ENCODE data around the gene ZIC1. TPM values are rescaled to one million over a fixed set of nuclear protein-coding genes. Genes with fewer than 3 reads are reported as not detected.

Gene ZIC1
- total and polyA plus RNA-seq, 4 experiments from 2014 or later = not detected

DNA sequence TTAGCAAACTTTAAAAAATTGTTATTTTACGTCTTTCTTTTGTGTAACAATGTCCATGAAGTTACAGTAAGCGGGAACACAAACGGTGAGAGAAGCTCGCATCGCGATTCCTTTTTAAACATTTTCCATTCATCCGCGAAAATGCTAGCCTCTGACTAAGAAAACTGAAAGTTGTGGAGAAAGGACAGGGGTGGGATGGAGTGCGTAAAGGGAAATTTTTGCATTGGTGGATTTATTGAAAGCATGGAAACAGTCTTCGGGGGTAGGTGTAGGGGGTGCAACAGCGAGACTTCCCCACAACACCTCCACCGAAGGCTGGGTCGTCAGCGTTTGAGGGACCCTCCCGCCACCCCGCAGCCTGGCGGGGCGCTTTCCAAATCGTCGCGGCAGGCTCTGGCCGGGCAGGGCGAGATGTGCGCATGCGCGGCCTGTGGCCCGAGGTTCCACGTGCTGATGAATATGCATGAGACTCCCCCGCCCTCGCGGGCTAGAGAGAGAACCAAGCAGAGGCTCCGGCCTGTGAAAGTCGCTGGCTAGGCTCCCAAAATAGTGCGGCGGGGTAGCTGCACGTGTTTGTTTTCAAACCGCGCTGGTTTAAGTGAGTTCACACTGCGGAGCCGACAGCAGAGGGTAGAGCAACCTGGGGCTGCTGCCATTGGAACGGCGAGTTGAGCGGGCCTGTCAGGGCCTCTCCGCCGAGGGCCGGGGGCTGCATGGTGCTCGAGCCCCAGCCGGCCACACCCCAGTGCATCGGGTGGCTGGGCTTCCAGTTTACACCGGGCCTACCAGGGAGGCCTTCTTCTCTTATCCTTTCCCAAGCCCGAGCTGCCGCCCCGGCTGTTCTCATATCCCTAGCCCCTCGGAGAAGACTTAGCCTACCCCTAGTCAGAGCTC lies 9.9 kb downstream of the ZIC1 start:
- no peak overlapping the region for H3K27ac Mint-ChIP-seq
- Histone ChIP-seq H3K4me1 (ENCODE audit: insufficient read depth, low read length) (no peaks in the 10 kb centered on the region), H3K9me3 (ENCODE audit: control insufficient read depth in 1 of 2, low read length in 2 of 2) (no peaks in the 10 kb centered on the region), H3K27me3 (ENCODE audit: insufficient read depth, low read length) (peaks cover 34% of the 10 kb centered on the region), H3K36me3 (ENCODE audit: insufficient read depth, low read length) (no peaks in the 10 kb centered on the region), H3K4me3 (ENCODE audit: low read length in 2 of 2) (no peak overlapping the region), H3K27ac (ENCODE audit: low read depth, low read length) (no peak overlapping the region)
- ChIA-PET POLR2A (ENCODE audit: partially characterized antibody) (no interaction called here), CTCF (ENCODE audit: partially characterized antibody) (no interaction called here)
- intact Hi-C loops (cut with micrococcal nuclease) = no loop called here
- H3K4me3 Mint-ChIP-seq = peak overlapping the region in 1 of 8 donors; percentile 53
- peaks cover 0 to 5% (median 2%) of the 10 kb centered on the region in 4 donors for H3K4me1 Mint-ChIP-seq
- H3K9me3 Mint-ChIP-seq = peaks cover 0 to 54% (median 40%) of the 10 kb centered on the region in 8 donors
- peaks cover 0 to 7% of the 10 kb centered on the region in 2 donors for H3K36me3 Mint-ChIP-seq
- no peak for DNase-seq
- peaks cover 53 to 68% of the 10 kb centered on the region in 2 donors for H3K27me3 Mint-ChIP-seq

GRCh38 chr3:147419781-147420224 lies 10.6 kb downstream of the ZIC1 start:
- Mint-ChIP-seq H3K4me1 (peaks cover 0 to 5% (median 2%) of the 10 kb centered on the region in 4 donors), H3K4me3 (peak overlapping the region in 1 of 8 donors; percentile 53), H3K36me3 (peaks cover 0 to 7% of the 10 kb centered on the region in 2 donors), H3K9me3 (peaks cover 0 to 49% (median 35%) of the 10 kb centered on the region in 8 donors), H3K27me3 (peaks cover 50 to 64% of the 10 kb centered on the region in 2 donors), H3K27ac (no peak overlapping the region)
- H3K27me3 ChIP-seq (ENCODE audit: insufficient read depth, low read length) = peaks cover 36% of the 10 kb centered on the region
- H3K27ac ChIP-seq (ENCODE audit: low read depth, low read length) = no peak overlapping the region
- intact Hi-C loops (cut with micrococcal nuclease) = no loop called here
- DNase-seq = no peak
- H3K36me3 ChIP-seq (ENCODE audit: insufficient read depth, low read length) = no peaks in the 10 kb centered on the region
- H3K9me3 ChIP-seq (ENCODE audit: control insufficient read depth in 1 of 2, low read length in 2 of 2) = no peaks in the 10 kb centered on the region
- ChIA-PET CTCF (ENCODE audit: partially characterized antibody) (no interaction called here), POLR2A (ENCODE audit: partially characterized antibody) (no interaction called here)
- H3K4me3 ChIP-seq (ENCODE audit: low read length in 2 of 2) = no peak overlapping the region
- H3K4me1 ChIP-seq (ENCODE audit: insufficient read depth, low read length) = no peaks in the 10 kb centered on the region

DNA sequence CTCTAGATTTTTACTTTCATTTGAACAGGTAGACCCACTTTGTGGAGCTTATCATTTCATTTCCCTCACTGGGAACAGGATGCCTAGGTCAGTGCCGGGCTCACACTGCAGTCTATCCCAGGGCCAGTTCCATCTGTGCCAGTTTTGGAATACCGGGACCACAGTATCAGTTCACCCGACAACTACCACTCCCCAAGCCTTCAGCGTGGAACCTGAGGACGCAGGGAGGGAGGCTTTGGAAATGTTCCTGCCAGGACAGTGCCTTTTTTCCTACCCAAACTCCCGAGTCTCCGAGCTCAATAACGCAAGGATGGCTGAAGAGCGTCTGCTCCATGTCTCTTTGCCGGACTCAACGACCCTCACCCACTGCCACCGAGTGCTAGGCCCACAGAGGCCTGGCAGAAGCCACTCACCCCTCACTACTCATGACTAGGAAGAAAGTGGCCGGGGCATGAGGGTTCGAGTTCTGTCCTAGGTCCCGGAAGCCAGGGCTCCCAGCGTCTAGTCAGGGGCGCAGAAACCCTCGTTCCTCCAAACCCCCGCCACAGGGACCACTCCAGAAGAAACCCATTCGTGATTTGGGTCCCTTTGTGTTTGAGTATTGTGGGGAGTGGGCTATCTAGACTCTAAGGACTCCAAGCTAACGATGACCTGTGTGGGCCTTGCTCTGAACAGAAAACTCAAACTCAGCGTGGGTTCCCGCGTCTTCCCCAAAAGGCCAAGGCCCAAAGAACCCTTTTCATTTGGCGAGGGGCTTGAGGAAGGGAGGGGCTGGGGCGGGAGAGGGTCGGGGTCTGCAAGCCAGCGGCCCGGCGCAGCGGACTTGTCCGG lies 11.4 kb downstream of the ZIC1 start:
- ChIA-PET CTCF (ENCODE audit: partially characterized antibody) (no interaction called here), POLR2A (ENCODE audit: partially characterized antibody) (no interaction called here)
- no peak overlapping the region for H3K4me3 Mint-ChIP-seq
- no peak for DNase-seq
- peaks cover 0 to 5% (median 2%) of the 10 kb centered on the region in 4 donors for H3K4me1 Mint-ChIP-seq
- peaks cover 0 to 44% (median 31%) of the 10 kb centered on the region in 8 donors for H3K9me3 Mint-ChIP-seq
- Histone ChIP-seq H3K27me3 (ENCODE audit: insufficient read depth, low read length) (peaks cover 31% of the 10 kb centered on the region), H3K9me3 (ENCODE audit: control insufficient read depth in 1 of 2, low read length in 2 of 2) (no peaks in the 10 kb centered on the region), H3K36me3 (ENCODE audit: insufficient read depth, low read length) (no peaks in the 10 kb centered on the region), H3K4me1 (ENCODE audit: insufficient read depth, low read length) (no peaks in the 10 kb centered on the region), H3K27ac (ENCODE audit: low read depth, low read length) (no peak overlapping the region), H3K4me3 (ENCODE audit: low read length in 2 of 2) (no peak overlapping the region)
- H3K27ac Mint-ChIP-seq = no peak overlapping the region
- intact Hi-C loops (cut with micrococcal nuclease) = no loop called here
- peaks cover 0 to 7% of the 10 kb centered on the region in 2 donors for H3K36me3 Mint-ChIP-seq
- H3K27me3 Mint-ChIP-seq = peaks cover 47 to 61% of the 10 kb centered on the region in 2 donors

- Mint-ChIP-seq H3K36me3 (peaks cover 0 to 7% of the 10 kb centered on the region in 2 donors), H3K27ac (no peak overlapping the region), H3K4me1 (peaks cover 0 to 5% (median 2%) of the 10 kb centered on the region in 4 donors), H3K9me3 (peaks cover 0 to 44% (median 31%) of the 10 kb centered on the region in 8 donors), H3K4me3 (no peak overlapping the region), H3K27me3 (peaks cover 43 to 61% of the 10 kb centered on the region in 2 donors)
- ChIA-PET POLR2A (ENCODE audit: partially characterized antibody) (no interaction called here), CTCF (ENCODE audit: partially characterized antibody) (no interaction called here)
- Histone ChIP-seq H3K27me3 (ENCODE audit: insufficient read depth, low read length) (peaks cover 30% of the 10 kb centered on the region), H3K9me3 (ENCODE audit: control insufficient read depth in 1 of 2, low read length in 2 of 2) (no peaks in the 10 kb centered on the region), H3K4me1 (ENCODE audit: insufficient read depth, low read length) (no peaks in the 10 kb centered on the region), H3K4me3 (ENCODE audit: low read length in 2 of 2) (no peak overlapping the region), H3K27ac (ENCODE audit: low read depth, low read length) (no peak overlapping the region), H3K36me3 (ENCODE audit: insufficient read depth, low read length) (no peaks in the 10 kb centered on the region)
- DNase-seq = no peak
- intact Hi-C loops (cut with micrococcal nuclease) = no loop called here
Measured at GRCh38 chr3:147421184-147421912, 12.2 kb downstream of the ZIC1 start.

GRCh38 chr3:147422196-147422595 lies 13.0 kb downstream of the ZIC1 start:
- no peak overlapping the region for H3K27ac ChIP-seq (ENCODE audit: low read depth, low read length)
- intact Hi-C loops (cut with micrococcal nuclease) = no loop called here
- H3K36me3 Mint-ChIP-seq = peaks cover 0 to 7% of the 10 kb centered on the region in 2 donors
- H3K9me3 Mint-ChIP-seq = peaks cover 0 to 44% (median 31%) of the 10 kb centered on the region in 8 donors
- H3K27me3 Mint-ChIP-seq = peaks cover 38 to 56% of the 10 kb centered on the region in 2 donors
- H3K9me3 ChIP-seq (ENCODE audit: control insufficient read depth in 1 of 2, low read length in 2 of 2) = no peaks in the 10 kb centered on the region
- H3K4me3 Mint-ChIP-seq = no peak overlapping the region
- H3K36me3 ChIP-seq (ENCODE audit: insufficient read depth, low read length) = no peaks in the 10 kb centered on the region
- DNase-seq = no peak
- CTCF ChIA-PET (ENCODE audit: partially characterized antibody) = no interaction called here
- no peaks in the 10 kb centered on the region for H3K4me1 ChIP-seq (ENCODE audit: insufficient read depth, low read length)
- H3K27ac Mint-ChIP-seq = no peak overlapping the region
- H3K4me3 ChIP-seq (ENCODE audit: low read length in 2 of 2) = no peak overlapping the region
- POLR2A ChIA-PET (ENCODE audit: partially characterized antibody) = no interaction called here
- peaks cover 30% of the 10 kb centered on the region for H3K27me3 ChIP-seq (ENCODE audit: insufficient read depth, low read length)
- peaks cover 0 to 5% (median 2%) of the 10 kb centered on the region in 4 donors for H3K4me1 Mint-ChIP-seq

DNA sequence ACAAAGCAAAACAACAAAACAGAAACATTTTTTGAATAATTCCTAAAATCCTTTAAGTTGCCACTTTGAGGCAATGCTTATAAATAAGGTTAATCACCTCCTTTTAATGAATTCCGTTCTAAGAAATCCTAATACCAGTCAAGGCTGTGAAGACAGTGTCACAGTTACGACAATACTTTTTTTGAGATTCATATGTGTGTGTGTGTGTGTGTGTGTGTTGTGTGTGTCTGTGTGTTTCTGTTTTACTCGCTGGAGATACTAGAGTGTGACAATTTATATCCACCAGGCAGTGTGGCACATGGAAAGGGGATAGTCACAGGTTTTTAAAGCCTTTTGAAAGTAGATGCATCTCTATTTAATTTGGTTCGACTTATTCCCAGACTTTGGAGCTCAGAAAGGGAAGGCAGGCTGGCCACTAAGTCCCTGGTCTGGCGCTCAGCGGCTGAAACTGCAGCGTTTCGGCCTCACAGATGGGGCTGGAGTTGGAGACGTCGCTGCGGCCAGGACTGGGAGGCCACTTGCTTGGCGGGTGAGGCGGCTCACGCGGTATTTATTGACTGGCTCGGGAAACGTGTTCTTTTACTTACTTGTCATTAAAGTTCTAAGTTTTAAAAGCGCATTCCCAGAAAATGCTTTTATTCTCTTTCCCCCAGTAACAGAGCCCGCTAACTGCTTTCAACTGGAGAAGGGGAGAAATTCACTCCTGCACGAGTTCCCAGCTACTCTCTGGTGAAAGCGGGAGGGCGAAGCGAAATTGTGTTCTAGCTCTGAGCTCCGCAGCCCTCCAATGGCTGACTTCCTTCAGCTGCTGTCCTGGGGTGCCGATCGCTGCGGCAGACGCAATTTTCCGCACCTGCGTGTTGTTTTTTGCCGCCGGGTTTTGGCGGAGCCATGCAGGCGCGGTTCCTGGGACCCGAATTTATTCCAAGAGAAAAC lies 13.7 kb downstream of the ZIC1 start:
- Mint-ChIP-seq H3K9me3 (peaks cover 0 to 41% (median 31%) of the 10 kb centered on the region in 8 donors), H3K27me3 (peaks cover 36 to 51% of the 10 kb centered on the region in 2 donors), H3K36me3 (peaks cover 0 to 7% of the 10 kb centered on the region in 2 donors), H3K4me1 (peaks cover 0 to 5% (median 2%) of the 10 kb centered on the region in 4 donors), H3K4me3 (no peak overlapping the region), H3K27ac (no peak overlapping the region)
- Histone ChIP-seq H3K9me3 (ENCODE audit: control insufficient read depth in 1 of 2, low read length in 2 of 2) (no peaks in the 10 kb centered on the region), H3K4me3 (ENCODE audit: low read length in 2 of 2) (no peak overlapping the region), H3K27me3 (ENCODE audit: insufficient read depth, low read length) (peaks cover 30% of the 10 kb centered on the region), H3K27ac (ENCODE audit: low read depth, low read length) (no peak overlapping the region), H3K4me1 (ENCODE audit: insufficient read depth, low read length) (no peaks in the 10 kb centered on the region), H3K36me3 (ENCODE audit: insufficient read depth, low read length) (no peaks in the 10 kb centered on the region)
- POLR2A ChIA-PET (ENCODE audit: partially characterized antibody) = no interaction called here
- no peak for DNase-seq
- CTCF ChIA-PET (ENCODE audit: partially characterized antibody) = no interaction called here
- intact Hi-C loops (cut with micrococcal nuclease) = no loop called here

Data from CD4-positive, alpha-beta memory T cell (primary cell).